ENCODE results near the gene ZDHHC16.
"Not testable (repeated sequence)": the region's sequence is repeated elsewhere in the genome, so short reads cannot be mapped to it uniquely, and the experiment has no call there.

ZDHHC16 gene

DNA sequence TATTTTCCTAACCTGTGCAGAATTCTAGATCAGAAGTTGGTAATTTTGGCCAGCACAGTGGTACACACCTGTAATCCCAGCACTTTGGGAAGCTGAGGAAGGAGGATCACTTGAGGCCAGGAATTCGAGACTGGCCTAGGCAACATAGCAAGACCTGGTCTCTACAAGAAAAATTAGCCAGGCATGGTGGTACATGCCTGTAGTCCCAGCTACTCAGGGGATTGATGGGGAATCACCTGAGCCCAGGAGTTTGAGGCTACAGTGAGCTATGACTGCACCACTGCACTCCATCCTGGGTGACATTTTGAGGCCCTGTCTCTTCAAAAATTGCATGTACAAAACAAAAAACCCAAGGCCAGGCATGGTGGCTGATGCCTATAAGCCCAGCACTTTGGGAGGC is 11.4 kb upstream of the ZDHHC16 start:
- no peak for DNase-seq (ENCODE audit: low read depth)

DNA sequence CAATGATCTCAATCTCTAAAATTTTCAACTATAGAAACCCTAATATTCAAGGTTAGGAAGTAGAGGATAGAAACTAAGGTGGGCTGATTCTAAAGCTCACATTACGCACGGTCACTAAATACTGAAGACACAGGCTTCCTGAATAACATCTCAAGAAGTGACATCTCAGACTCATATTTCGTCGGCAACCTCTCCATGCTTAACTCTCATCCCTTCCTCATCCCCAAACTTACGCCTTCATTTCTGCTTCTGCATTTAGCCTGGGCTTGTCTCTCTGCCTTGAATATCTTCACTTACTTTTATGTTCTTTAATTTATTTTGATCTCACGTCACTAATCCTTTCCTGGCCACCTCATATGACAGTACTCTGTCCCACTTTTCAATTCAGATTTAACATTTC is 10.8 kb upstream of the ZDHHC16 start:
- DNase-seq (ENCODE audit: low read depth) = no peak

DNA sequence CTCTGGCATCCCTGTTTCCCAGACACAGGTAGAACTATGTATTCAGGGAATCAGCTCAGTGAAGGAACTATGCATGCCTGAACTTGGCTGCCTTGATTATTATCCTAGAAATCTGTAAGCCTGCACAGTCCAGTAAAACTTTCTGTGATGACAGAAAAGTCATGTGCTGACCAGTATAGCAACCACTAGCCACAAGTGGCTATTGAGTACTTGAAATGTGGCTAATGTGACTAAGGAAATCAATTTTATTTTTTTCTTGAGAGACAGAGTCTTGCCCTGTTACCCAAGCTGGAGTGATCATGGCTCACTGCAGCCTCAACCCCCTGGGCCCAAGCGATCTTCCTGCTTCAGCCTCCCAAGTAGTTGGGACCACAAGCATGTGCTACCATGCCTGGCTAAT is 3.7 kb upstream of the ZDHHC16 start:
- no peak for DNase-seq (ENCODE audit: low read depth)

- DNase-seq (ENCODE audit: low read depth) = no peak
Measured at GRCh38 chr10:97444212-97444611, 1.8 kb upstream of the ZDHHC16 start.

DNA sequence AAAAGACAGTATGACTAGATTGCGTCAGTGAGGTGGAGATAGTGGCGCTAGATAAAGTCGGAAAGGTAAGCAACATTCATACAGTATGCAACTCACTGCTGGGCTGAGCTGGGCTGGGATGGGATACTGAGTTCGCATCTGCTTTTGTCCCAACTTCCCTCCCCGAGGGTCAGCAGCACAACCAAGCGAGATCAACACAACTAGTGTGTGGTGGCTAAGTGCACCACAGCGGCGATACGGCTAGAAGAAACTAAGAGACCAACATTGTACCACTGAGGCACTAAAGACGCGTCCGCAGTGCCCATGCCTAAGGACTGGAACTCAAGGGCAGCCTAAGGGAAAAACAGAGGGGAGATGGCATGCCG is 636 bp upstream of the ZDHHC16 start:
- no peak for DNase-seq (ENCODE audit: low read depth)

- no peak for DNase-seq (ENCODE audit: low read depth)
Measured at GRCh38 chr10:97450828-97451227, 4.9 kb downstream of the ZDHHC16 start.

DNA sequence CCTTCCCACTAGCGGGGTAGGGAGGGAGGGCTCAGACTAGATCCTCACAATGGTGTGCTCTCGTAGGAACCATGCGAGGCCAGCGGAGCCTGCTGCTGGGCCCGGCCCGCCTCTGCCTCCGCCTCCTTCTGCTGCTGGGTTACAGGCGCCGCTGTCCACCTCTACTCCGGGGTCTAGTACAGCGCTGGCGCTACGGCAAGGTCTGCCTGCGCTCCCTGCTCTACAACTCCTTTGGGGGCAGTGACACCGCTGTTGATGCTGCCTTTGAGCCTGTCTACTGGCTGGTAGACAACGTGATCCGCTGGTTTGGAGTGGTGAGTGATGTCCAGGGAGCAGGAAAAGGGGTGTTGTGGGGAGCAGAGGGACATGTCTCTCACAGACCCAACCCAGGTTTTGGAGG is 5.6 kb downstream of the ZDHHC16 start:
- DNase-seq (ENCODE audit: low read depth) = no peak

DNA sequence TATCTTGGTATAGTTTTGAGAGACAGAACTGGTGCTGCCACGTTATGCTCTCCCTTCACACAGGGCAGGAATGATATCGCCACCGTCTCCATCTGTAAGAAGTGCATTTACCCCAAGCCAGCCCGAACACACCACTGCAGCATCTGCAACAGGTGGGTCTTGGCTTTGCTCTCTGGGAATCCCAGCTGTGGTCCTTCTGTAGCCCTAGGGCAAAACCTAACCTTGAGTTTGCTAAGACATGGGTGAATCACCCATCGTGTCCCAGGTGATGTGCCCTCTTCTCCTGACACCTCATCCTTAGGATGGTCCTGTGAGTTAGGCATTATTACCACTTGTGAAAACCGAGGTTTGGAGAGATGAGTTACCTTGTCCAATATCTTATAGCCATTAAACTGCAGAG is 6.4 kb downstream of the ZDHHC16 start:
- no peak for DNase-seq (ENCODE audit: low read depth)

GRCh38 chr10:97454330-97455036 is 8.5 kb downstream of the ZDHHC16 start:
- DNase-seq (ENCODE audit: low read depth) = peak; percentile 26

- DNase-seq (ENCODE audit: low read depth) = no peak
Measured at GRCh38 chr10:97456034-97456685, 10.2 kb downstream of the ZDHHC16 start.

GRCh38 chr10:97456686-97457065 is 10.7 kb downstream of the ZDHHC16 start:
- DNase-seq (ENCODE audit: low read depth) = no peak

DNA sequence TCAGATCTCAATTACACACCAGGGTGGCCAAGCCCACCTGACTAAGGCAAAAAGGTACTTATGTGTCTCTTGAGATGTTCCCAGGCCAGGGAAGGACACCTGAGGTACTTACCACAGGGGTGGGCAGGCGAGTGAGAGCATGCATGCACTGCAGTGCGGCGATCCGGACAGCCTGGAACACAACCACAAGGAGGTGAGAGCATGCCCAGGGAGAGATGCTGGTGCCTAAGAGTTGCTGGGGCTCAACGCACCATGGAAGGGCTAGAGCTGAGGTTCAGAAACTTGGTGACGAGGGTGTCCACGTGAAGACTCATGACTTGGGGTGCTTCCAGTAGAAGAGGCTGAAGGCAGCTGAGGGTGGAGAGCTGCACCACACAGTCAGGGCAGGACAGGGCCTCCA is 13.1 kb downstream of the ZDHHC16 start:
- no peak for DNase-seq (ENCODE audit: low read depth)

- DNase-seq (ENCODE audit: low read depth) = no peak
Measured at GRCh38 chr10:97459933-97460332, 14.0 kb downstream of the ZDHHC16 start.

DNA sequence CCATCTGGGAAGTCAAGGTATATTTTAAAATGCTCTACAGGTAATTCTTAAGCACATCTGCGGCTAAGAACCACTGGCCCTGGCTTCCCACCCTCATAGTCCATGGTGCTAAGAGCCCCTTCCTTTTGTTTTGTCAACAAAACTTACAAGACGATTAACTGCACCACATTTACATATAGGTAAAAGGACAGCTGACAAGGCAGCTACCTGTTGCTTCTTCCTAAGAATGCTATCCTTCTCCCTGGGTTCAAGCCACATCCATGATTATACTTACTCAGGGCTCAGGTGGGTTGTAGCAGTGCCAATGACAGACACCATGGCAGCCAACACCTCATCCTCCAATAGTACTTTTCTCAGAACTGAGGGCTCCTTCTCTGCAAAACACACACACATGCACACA is 16.3 kb downstream of the ZDHHC16 start:
- DNase-seq (ENCODE audit: low read depth) = no peak

DNA sequence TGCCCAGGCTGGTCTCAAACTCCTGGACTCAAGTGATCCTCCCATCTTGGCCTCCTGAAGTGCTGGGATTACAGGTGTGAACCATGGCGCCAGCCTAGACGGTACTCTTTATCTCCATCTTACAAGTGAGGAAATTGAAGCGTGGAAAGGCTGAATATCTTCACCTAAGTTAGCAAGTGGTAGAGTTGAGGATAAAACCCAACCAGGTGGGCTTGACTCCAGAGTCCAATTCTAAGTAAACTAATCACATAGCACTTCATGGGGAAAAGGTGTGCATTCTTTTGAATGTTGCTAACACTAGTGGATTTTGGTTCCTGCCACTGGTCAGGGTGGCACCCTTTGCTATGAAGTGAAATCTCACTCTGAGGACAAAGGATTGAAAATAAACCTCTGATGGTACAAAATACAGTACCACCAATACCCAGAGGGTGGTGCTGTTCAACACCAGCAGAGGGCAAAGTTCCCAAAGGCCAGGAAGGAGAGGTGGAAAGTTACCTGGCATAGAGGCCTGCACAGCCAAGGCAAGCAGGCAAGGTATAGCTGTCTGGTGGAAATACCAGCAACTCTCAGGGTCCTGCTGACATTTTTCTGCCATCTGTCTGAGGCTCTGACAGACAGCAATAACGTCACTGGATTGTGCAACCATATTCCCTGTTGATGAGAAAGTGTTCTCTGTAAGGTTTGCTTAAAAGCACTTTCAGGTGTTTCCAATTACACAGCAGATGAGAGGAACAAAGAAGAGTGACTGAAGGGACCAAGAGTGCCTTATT is 17.6 kb downstream of the ZDHHC16 start:
- peak; percentile 63 for DNase-seq (ENCODE audit: low read depth)

DNA sequence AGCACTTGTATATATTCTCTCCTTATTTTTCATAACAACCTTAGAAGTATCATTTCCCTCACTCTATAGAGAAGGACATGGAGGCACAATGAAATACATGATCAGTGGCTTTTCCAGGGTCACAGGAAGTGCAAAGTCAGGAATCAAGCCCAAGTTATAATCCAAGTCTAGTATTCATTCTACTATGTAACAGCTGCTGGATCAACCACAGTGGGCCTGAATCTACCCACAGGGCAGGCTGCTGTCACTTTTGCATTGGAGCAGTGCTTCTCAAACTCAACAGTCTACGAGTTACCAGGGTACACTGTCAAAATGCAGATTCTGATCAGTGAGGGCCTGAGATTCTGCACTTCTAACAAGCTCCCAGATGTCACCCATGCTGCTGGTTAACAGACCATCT is 18.3 kb downstream of the ZDHHC16 start:
- no peak for DNase-seq (ENCODE audit: low read depth)

DNA sequence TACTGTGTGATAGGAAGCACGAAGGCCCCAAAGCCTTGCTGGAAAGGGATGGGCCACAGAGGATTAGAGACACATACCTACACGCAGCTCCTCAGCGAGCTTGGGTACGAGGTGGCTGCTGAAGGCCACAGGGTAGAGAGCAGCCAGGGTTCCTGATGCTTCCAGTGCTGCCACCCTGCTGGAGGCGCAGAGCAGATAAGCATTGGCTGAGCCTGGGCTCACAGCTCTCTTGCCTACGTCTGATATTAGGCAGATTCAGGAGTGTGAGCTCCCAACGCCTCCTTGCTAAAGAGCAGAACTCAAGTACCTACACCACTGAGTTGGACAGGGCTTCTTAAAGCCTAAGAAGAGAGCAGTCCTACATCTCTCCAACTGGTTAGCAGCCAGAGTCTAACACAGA is 20.0 kb downstream of the ZDHHC16 start:
- DNase-seq (ENCODE audit: low read depth) = no peak

DNA sequence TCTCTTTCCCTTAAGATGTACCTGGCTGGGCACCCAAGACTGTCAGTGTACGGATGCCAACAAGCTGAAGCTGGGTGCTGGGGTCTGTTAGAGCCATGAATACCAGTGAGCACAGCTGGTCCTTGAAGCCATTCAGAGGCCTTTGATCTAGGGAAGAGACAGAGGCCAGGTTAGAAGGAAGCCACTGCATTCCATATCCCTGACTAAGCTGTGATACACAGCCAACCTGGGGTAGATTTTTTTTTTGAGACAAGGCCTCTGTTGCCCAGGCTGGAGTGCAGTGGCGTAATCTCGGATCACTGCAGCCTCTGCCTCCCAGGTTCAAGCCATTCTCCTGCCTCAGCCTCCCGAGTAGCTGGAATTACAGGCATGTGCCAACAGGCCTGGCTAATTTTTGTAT is 20.8 kb downstream of the ZDHHC16 start:
- DNase-seq (ENCODE audit: low read depth) = no peak

DNA sequence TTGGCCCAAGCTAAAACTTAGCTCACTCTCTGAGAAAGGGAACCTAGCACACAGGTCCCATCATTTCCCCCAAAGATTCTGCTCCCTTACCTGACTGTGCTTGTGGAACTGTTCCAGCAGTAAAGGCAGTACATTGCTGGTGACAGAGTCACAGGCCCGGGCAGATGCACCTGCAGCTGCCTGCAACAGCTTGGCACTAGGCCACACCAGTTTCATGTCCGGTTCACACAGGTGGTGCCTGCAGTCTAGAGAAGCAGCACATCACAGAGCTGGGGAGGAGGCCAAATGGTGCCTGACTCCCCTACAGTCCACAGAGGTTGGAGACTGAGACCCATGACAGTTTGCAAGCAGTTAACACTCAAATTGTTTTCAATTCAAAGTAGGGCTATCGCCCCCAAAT is 22.2 kb downstream of the ZDHHC16 start:
- no peak for DNase-seq (ENCODE audit: low read depth)

DNA sequence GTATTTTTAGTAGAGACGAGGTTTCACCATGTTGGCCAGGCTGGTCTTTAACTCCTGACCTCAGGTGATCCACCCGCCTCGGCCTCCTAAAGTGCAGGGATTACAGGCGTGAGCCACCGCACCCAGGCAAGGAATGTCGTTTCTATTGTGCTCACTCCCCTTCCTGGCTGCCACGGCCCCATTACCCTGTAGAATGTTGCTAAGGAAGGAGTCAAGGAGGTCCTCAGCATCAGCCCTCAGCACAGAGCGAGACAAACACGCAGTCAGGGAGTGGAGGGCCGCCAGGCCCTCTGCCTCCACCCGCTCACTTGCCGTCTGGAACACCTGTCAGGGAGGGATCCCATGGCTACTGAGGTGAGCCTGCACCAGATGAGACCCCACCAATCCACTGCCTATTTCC is 22.8 kb downstream of the ZDHHC16 start:
- DNase-seq (ENCODE audit: low read depth) = not testable (repeated sequence)

DNA sequence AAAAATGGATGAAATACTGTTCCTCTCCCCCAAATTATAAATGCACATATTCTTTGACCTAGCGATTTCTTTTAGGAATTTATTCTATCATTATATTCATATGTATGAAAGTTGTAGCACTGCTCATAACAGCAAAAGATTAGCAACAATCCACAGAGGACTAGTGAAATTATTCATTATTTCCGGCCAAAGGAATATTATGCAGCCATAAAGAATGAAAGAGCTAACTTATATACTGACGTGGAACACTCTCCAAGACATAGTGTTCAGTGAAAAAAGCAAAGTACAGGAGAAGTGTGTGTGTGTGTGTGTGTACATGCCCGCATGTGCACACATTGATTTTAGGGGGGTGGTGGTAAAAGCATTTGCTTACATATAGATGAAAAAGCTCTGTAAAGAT is 28.9 kb downstream of the ZDHHC16 start:
- no peak for DNase-seq (ENCODE audit: low read depth)

DNA sequence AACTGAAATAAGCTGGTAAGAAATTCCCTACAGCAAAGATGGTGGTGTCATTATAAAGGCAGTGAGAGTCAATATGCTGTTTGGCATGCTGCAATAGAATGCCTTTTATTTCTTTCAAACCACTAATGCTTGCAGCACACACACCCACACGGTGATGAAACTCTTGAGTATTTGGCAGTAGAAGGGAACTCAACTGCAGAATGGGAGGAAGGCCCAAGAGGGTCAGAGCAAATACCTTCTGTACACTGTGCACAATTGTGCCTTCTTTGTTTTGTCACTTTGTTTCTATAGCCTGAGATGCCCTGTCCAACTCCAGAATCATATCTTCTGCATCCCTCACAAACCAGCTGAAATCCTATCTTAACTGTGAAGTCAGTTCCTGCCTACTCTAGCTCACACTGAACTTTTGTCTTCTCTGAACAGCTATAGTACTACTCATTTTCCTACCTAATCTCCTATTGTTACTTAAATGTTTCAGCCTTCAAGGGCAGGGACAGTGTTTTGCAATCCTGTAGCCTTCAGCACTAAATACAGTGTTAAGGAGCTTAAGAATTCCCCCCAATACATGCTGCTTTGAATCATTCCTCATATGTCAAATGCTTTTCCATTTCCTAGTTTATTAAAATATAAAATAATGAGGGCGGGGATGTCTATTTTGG is 30.1 kb downstream of the ZDHHC16 start:
- DNase-seq (ENCODE audit: low read depth) = peak; percentile 63

GRCh38 chr10:97479410-97479809 is 33.4 kb downstream of the ZDHHC16 start:
- not testable (repeated sequence) for DNase-seq (ENCODE audit: low read depth)
